Stromal cell of bone marrow (primary cell): Measurements from ENCODE around the gene FAM185A.
"Not testable (repeated sequence)": the region's sequence is repeated elsewhere in the genome, so short reads cannot be mapped to it uniquely, and the experiment has no call there.

Experiments used
- DNase-seq: peaks from one replicate; pipeline ENCODE4 v3.0.0-alpha.2; 2012; ENCODE audit warnings: low read depth

FAM185A gene

DNA sequence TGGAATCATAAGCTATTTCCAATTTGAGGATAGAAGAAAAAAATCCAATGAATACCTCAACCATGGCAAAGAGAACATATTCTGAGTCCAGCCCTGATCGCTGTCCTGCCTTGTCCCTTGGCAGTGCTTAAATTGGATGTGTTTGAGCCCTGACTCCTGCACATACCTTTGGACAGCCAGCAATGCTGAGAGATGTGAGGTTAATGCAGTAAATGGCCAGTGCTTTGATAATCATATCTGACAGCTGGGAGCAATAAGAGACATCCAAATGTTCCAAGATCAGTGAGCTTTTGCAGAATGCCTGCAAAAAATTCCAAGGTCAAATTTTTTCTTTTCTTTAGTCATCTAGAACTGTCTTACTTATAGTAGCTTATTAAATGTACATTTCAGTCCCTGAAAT lies 83.9 kb downstream of the FAM185A start:
- DNase-seq, result no peak

DNA sequence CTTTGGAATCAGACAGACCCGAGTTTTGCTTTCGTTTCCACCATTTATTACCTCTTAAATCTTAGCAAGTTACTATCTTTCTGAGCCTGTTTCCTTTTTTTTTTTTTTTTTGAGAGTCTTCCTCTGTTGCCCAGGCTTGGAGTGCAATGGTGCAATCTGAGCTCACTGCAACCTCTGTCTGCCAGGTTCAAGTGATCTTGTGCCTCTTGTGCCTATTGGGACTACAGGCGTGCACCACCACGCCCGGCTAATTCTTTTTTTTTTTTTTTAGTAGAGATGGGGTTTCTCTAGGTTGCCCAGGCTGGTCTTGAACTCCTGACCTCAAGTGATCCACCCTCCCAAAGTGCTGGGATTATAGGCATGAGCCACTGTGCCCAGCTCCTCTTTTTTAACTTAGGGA lies 84.5 kb downstream of the FAM185A start:
- no peak for DNase-seq

DNA sequence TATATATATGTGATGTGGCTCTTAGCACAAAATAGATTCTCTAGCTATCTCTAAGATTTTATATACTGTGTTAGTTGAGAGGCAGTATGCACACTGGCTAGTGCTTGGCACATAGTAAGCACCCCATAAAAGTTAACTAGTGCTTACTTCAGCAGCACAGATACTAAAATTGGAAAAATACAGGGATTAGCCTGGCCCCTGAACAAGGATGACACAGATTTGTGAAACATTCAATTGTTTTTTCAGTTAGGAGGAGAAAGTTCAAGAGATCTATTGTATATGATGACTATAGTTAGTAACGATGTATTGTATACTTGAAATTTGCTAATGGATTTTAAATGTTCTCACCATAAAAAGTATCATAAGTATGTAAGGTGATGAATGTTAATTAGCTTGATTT lies 85.7 kb downstream of the FAM185A start:
- no peak for DNase-seq

DNA sequence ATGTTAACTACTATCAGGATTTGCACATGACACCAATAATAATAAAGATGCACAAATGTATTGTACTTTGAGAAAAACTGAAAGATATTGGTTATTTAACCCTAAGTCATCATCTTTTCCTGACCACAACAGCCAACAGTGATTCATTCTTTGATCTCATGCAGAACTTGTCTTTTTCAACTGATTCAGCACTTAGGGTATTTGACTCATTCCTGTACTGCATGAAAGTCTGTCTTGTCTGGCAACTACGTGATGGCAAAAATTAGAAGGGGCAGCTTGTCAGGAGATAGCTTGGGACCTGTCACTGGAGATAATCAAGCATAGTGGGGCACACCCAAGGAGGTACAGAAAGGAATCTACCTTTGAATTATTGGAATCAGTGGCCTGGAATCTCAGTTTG lies 86.2 kb downstream of the FAM185A start:
- DNase-seq, result peak; percentile 84

DNA sequence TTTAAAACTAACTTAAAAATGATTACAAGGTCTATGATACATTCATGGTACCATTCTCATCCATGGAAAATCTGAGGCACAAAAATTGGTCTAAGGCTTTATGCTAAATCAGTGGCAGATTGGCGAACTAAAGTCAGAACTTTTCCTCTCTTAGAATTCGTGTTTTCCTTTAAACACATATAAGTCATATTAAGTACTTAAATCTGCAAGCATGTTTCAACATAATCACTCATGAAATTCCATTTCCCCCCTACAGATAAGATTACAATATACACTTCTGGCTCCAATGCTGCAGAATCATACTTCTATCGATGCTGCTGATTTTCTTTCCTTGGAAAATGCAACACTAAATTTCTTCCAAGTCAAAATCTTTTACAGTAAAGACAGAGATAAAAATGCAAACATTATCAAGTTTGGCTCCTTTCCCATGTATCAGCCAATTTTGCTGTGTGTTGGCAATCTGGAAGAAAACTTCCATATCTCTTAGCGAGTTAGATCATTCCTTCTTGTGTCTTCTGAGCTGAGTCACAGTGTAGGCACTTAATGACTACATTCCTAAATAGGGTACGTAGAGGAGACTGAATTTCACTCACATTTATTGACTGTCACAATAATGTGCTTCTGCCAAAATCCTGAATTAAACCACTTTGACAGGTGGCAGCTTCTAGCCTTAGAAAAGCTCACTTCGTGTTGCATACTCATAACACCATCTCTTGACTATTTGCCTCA lies 87.6 kb downstream of the FAM185A start:
- DNase-seq, result peak; percentile 47

DNA sequence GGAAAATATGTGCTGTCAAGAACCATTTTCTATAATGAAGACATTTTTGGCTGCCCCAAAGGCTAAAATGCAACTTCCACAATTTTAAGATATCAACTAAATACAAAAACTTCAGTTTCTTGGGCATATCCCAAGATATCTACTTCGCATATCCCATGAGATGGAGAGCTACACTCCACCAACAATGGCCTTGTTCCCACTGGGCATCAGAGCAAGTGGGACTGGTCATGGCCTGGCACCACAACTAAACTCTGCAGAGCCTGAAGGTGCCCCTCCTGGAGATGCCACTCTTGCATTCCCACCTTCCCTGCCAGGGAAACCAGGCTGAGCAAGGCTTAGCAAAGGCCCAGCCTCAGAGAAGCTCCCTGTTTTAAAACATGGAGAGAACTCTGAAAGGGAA lies 88.2 kb downstream of the FAM185A start:
- DNase-seq, result no peak

DNA sequence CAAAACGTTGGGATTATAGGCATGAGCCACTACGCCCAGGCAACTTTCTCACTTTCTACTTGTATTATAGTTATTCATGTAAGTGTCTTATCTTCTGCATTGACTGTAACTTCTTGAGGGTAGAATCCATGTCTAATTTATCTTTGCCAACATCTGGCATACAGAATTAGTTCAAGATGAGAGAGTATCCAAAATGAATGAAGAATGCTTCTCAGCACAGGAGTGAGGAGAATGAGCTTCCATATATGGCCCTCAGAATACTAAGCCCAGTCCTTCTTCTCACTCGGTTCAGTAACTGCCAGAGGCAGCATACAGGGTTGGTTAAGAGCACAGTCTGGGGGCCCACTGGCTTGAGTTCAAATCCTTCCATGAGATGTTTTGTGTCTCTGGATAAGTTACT lies 89.0 kb downstream of the FAM185A start:
- no peak for DNase-seq

DNA sequence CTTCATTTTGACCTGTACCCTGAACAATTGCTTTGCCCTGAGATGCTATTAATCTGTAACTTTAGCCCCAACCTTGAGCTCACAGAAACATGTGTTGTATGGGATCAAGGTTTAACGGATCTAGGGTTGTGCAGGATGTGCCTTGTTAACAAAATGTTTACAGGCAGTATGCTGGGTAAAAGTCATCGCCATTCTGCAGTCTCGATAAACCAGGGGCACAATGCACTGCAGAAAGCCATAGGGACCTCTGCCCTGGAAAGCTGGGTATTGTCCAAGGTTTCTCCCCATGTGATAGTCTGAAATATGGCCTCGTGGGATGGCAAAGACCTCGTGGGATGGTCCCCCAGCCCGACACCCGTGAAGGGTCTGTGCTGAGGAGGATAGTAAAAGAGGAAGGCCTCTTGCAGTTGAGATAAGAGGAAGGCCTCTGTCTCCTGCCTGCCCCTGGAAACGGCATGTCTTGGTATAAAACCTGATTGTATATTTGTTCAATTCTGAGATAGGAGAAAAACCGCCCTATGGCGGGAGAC lies 89.8 kb downstream of the FAM185A start:
- DNase-seq, result not testable (repeated sequence)

DNA sequence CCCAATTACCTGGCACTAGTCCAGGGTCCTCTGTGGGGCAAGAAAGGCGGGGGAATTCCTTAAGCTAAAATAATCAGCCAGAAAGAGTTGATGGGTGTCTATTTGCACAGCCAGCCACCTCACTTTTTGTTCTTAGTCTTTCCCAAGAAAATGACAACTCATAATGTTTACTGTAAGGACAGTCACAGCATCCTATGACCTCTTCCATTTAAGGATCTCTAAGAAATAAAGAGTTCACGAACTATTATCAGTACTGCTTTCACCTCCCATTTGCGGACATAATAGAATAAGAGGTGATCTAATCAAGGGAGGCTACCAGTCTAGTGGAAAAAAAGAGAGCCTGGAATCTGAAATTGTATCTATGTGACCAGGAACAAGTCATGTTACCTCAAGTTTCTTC lies 91.6 kb downstream of the FAM185A start:
- no peak for DNase-seq

DNA sequence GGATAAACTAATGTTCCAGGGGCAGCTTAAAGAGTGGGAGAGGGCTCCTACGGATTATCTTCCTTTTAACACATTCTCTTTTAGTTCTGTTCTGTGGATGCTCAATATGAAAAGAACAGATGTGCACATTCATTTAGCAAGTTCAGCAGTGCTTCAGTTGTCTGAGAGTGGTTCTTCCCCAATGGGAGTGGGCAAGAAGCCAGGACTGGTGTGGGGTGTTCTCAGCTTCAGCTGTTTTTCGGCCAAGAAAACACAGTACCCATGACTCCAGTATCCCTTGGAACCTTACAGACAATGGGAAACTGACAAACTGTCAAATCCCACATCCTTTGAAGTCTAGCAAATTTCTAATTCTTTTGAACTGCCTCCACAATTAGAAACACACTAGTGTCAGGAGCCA lies 92.5 kb downstream of the FAM185A start:
- DNase-seq, result no peak

DNA sequence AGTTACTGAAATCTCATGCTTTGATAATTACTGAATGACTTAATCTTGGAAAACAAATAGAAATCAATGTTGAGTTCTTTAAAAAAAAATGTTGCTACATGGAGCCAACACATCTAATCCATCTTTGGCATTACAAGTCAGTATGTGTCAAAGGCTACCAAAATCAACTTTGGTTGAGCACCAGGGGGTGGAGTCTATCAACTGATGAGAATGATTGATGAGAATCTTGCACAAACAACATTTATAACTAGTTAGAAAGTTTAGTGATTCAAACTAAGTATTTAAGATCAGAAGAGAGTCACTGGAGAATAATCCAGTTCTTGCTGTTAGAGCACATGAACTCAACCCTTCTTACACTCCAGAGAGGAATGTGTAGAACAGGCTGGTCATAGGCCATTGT lies 93.5 kb downstream of the FAM185A start:
- no peak for DNase-seq

DNA sequence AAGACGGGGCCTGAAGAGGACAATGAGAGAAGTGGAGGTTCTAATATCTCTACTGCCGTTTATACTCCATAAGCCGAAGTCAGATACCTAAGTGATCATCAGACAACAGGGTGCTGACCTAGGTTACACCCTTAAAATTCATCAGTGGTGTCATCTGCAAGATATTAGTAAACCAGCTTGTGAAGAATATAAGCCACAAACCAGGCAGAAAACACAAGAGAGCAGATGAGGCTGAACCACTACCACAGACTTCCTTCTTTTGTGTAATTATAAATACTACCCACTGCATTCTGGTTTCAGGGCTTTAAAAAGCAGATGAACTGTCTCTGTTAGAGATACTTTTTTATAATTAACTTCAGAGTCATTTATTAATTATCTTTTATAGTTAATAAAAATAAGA lies 95.1 kb downstream of the FAM185A start:
- DNase-seq, result no peak

DNA sequence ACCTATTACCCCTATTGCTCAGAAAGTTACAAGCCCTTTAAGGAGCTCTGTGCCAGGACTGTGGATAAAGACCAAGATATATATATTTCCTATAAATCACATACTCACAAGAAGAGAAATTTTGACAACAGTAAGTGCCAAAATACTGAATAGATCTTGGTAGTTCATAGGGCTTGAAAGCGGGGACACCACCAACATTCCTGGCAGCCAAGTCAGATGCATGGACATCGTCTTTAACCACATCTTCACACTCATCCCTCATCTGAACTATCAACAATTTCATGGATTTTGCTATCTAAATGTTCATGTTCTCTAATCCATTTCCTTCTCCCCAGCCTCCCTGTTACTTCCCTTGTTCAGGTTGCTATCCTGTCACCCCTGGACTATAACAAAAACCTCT lies 96.5 kb downstream of the FAM185A start:
- DNase-seq, result no peak

DNA sequence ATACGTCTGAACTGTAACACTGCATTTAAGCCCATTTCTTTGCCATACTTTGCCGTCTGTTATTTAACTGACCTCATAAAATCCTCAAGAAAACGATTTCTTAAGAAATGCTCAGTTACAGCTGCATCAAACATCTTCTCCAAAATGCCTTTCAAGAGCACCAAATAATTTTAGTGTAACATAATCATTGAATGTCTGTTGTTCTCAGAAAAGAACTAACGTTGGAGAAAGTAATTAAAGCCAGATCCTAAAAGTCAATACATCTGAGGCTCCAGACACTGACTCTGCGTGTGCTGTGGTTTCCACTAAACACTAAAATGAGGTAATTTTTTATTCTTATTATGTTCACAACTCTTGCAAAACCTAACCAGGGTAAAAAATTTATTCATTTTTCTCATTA lies 100.3 kb downstream of the FAM185A start:
- no peak for DNase-seq

DNA sequence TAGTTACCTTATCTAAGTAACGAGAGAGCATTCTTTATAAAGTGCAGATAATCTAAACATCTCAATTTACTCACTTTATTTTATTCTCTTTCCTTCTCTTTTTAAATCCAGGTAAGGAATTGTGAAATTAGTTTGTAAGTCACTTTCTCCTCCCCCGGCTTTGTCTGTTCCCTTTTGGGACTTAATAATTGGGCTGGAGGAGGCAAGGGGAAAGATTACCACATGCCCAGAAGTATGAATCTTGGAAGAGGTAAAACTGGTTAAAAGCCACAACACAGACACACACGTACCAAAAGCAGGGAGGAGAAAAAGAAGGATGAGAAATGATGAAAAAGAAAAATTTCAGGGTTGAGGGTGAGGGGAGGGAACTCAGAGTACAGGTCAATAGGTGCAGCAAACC lies 100.7 kb downstream of the FAM185A start:
- DNase-seq, result no peak

DNA sequence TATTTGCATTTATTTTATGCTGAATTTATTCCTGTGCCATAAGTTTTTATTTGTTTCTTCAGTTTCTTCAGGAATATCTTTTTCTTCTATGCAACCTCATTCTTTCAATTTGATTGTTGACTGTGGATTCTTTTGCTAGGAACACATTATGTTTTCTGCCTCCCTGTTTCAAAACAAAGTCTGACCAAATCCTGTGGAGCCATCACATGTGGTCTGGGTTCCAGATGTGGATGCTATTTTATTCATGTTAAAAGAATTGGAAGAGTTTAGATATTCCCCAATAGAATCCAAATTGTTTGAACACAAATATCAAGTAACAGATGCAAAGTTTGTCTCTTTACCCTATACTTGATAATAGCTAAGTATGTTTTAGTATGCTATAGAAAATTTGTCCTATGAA lies 107.2 kb downstream of the FAM185A start:
- DNase-seq, result no peak
